Right lobe of liver (tissue), 6 donors: ENCODE measurements around the gene TMEM158. TPM values are rescaled to one million over a fixed set of nuclear protein-coding genes. Genes with fewer than 3 reads are reported as not detected.

Source experiments
- ATAC-seq, 4 donors: fragments of 200-7000 bp; cut with Tn5 transposase; one replicate each; pipeline ENCODE4 v1.9.1; 2020; ENCODE audit warnings: mild to moderate bottlenecking in 4 of 4, moderate library complexity in 4 of 4
- DNase-seq, 3 donors: peaks; one replicate each; pipeline ENCODE4 v3.0.0-alpha.2; 2020
- H3K27ac ChIP-seq, 3 donors: fragments of 200-600 bp; one replicate each; pipeline ENCODE4 v1.8.0; 2022
- H3K27me3 ChIP-seq, 2 donors: fragments of 200-600 bp; one replicate each; pipeline ENCODE4 v1.8.0; 2022
- H3K36me3 ChIP-seq, 4 donors: fragments of 200-600 bp; sonication (generic) in 1 of 4; one replicate each; pipeline versions ENCODE4 v1.5.1 to v1.8.0; 2017 to 2022; ENCODE audit warnings: control low read depth in 1 of 4
- H3K4me1 ChIP-seq, 4 donors: fragments of 200-600 bp; sonication (generic) in 1 of 4; one replicate each; pipeline versions ENCODE4 v1.5.1 to v1.8.0; 2017 to 2022; ENCODE audit warnings: control low read depth in 1 of 4
- H3K4me3 ChIP-seq, 3 donors: fragments of 200-600 bp; one replicate each; pipeline ENCODE4 v1.8.0; 2022
- H3K9me3 ChIP-seq, 4 donors: fragments of 200-600 bp; sonication (generic) in 1 of 4; one replicate each; pipeline versions ENCODE4 v1.5.1 to v1.8.0; 2017 to 2022; ENCODE audit warnings: control low read depth in 1 of 4
- CTCF ChIP-seq, 4 donors: fragments of 200-600 bp in 3 of 4; fragments of 450-650 bp in 1 of 4; IDR thresholded peaks; one replicate each; pipeline versions ENCODE4 v1.5.1 to v1.8.0; 2016 to 2022; ENCODE audit warnings: antibody characterized with exemption in 4 of 4, mild to moderate bottlenecking in 2 of 4
- POLR2A ChIP-seq: fragments of 450-650 bp; IDR thresholded peaks from one replicate; pipeline ENCODE4 v1.6.1; 2017; ENCODE audit warnings: antibody characterized with exemption, mild to moderate bottlenecking
- WGBS: methylation state at CpG from one replicate; pipeline ENCODE4 v1.1.6; 2018; ENCODE audit warnings: low coverage, low lambda C conversion rate; ENCODE audit not compliant: insufficient coverage; ENCODE audit errors: missing lambda C conversion rate; 5-methylcytosine and 5-hydroxymethylcytosine counted together
- intact Hi-C, 2 donors: fragments of 100-400 bp; cut with DNase I; formaldehyde crosslinking; loops; one replicate each; pipeline versions ENCODE4 v1.11.2 to v1.14.1; 2022
- total RNA-seq, 6 experiments: library from RNA; depleted of rRNA in 2 of 6; stranded (reverse); fragments of >200 nt in 2 of 6; fragmentation: NEBNext Ultra II Directional in 3 of 6; extraction: Animal tissue kit (Norgen Biotek cat#: 25700) in 3 of 6; gene quantifications; one replicate each; pipeline versions ENCODE4 v1.1.0 to v1.2.4, GENCODE V29; 2016 to 2023
- donor health status: DM: no; HTN: yes; CAD: no.
- donor health status: DM: no; HTN: no; CAD: no.
- donor health status: DM: no; HTN: no; CAD: no.
- donor health status: DM: no; HTN: yes; CAD: no.
- donor health status: DM: no; HTN: yes; CAD: no.

The TMEM158 gene
- total RNA-seq, 6 experiments from 2014 or later = 0.21 to 1.0 (median 0.57) TPM; not detected in 2

DNA sequence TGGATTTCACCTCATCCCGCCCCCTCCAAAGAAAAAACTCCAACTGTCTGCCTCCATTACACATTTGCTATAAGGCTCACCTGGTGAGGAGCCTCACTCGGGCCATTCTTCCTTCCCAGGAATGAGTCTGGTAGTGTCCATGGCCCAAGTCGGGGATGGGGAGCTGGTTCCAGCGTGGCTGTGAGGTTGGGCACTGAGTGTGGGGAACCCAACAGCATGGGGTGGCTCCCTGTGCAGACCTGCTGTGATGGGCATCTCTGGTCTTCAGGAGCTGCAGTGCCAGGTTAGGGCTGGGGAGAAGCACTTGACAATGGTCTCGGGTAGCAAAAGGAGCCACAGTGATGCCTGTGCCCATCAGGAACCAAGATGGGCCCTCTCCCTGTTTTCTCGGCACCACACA, 39.2 kb downstream of the TMEM158 start:
- ATAC-seq (peak in 1 of 4 donors; percentile 23), DNase-seq (no peak)
- no peaks in the 10 kb centered on the region for H3K9me3 ChIP-seq
- intact Hi-C loops = no loop called here
- TF ChIP-seq CTCF (IDR thresholded peaks at IDR 0.05) (no peak), POLR2A (no peak)
- H3K27ac ChIP-seq = no peak overlapping the region
- no peak overlapping the region for H3K4me3 ChIP-seq
- peaks cover 0 to under 1% (median 0%) of the 10 kb centered on the region in 4 donors for H3K4me1 ChIP-seq
- 83% methylated on average over 2 of the region's 6 CpGs for WGBS
- H3K36me3 ChIP-seq = no peaks in the 10 kb centered on the region
- no peaks in the 10 kb centered on the region for H3K27me3 ChIP-seq

- ATAC-seq (no peak), DNase-seq (no peak)
- H3K4me1 ChIP-seq = no peaks in the 10 kb centered on the region
- WGBS = 26% methylated on average over 2 of the region's 5 CpGs
- intact Hi-C loops = no loop called here
- TF ChIP-seq CTCF (IDR thresholded peaks at IDR 0.05) (no peak), POLR2A (no peak)
- H3K27ac ChIP-seq = no peak overlapping the region
- H3K9me3 ChIP-seq = no peaks in the 10 kb centered on the region
- no peak overlapping the region for H3K4me3 ChIP-seq
- no peaks in the 10 kb centered on the region for H3K27me3 ChIP-seq
- no peaks in the 10 kb centered on the region for H3K36me3 ChIP-seq
Measured at GRCh38 chr3:45185461-45185860, 40.6 kb downstream of the TMEM158 start.

GRCh38 chr3:45185052-45185451, 41.0 kb downstream of the TMEM158 start:
- 94% methylated on average over 2 of the region's 2 CpGs for WGBS
- H3K27me3 ChIP-seq = no peaks in the 10 kb centered on the region
- ATAC-seq (no peak), DNase-seq (no peak)
- intact Hi-C loops = no loop called here
- H3K27ac ChIP-seq = no peak overlapping the region
- TF ChIP-seq CTCF (IDR thresholded peaks at IDR 0.05) = no peak
- no peak for TF ChIP-seq POLR2A
- H3K4me3 ChIP-seq = no peak overlapping the region
- H3K4me1 ChIP-seq = no peaks in the 10 kb centered on the region
- no peaks in the 10 kb centered on the region for H3K36me3 ChIP-seq
- H3K9me3 ChIP-seq = no peaks in the 10 kb centered on the region

DNA sequence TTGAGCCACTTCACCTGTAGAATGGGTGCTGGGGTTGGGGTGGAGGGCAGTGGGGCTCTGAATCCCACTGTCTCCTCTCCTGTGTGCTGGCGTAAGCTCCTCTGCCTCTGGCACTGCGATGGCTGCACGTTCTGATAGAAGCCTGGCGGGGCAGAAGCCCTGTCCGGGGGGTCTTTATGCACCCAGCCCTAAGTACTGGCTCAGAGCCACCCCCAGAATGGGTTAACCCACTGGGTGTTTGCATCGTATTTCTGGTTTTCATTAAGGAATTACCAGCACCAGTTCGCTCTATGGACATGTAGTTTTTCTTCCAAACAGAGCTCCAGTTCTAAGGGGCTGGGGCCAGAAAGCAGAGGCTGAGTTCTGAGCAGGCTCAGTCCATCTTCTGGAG, 42.2 kb downstream of the TMEM158 start:
- intact Hi-C loops = no loop called here
- 79% methylated on average over 5 of the region's 7 CpGs for whole genome bisulfite sequencing
- Histone ChIP-seq H3K27me3 (no peaks in the 10 kb centered on the region), H3K4me1 (no peaks in the 10 kb centered on the region), H3K4me3 (no peak overlapping the region), H3K36me3 (no peaks in the 10 kb centered on the region), H3K9me3 (no peaks in the 10 kb centered on the region), H3K27ac (no peak overlapping the region)
- ATAC-seq = no peak
- no peak for DNase-seq
- TF ChIP-seq POLR2A (no peak), CTCF (IDR thresholded peaks at IDR 0.05) (no peak)
